IMR-90 (cell line): ENCODE measurements around the gene RPL41. TPM values are rescaled to one million over a fixed set of nuclear protein-coding genes. Genes with fewer than 3 reads are reported as not detected.
"Not testable (repeated sequence)": the region's sequence is repeated elsewhere in the genome, so short reads cannot be mapped to it uniquely, and the experiment has no call there.

ENCODE experiments used
- ATAC-seq: fragments of 200-7000 bp; cut with Tn5 transposase; 2 replicates; pipeline ENCODE4 v1.9.1; 2020; ENCODE audit warnings: low read depth, mild to moderate bottlenecking, moderate library complexity
- BruUV-seq: library from RNA; stranded (reverse); fragments of 400-500 nt; replicated peaks from 2 replicates; lab custom pipeline; 2021; lab: Mats Ljungman, UMichigan
- CTCF ChIA-PET: fragments of 300-600 bp; formaldehyde crosslinking; extraction: SDS; loops from one replicate; lab custom pipeline; 2021; ENCODE audit warnings: antibody characterized with exemption; lab: Yijun Ruan, JAX
- POLR2A ChIA-PET: fragments of 300-600 bp; sonication (Branson Sonifier 250); formaldehyde crosslinking; loops from one replicate; lab custom pipeline; 2022; ENCODE audit warnings: antibody characterized with exemption; ENCODE audit not compliant: unreplicated experiment; lab: Charles Lee
- DNase-seq: peaks from one replicate; pipeline ENCODE4 v3.0.0; 2013
- H2AFZ ChIP-seq: replicated peaks from 2 replicates; pipeline ENCODE3; 2013; ENCODE audit warnings: low read length, mild to moderate bottlenecking; ENCODE audit not compliant: poor library complexity
- H2AK5ac ChIP-seq: 2 replicates; pipeline ENCODE4 v1.6.1; 2013; ENCODE audit warnings: low read depth, low read length, inconsistent platforms
- H2AK9ac ChIP-seq: replicated peaks from 2 replicates; pipeline ENCODE3; 2013; ENCODE audit warnings: mild to moderate bottlenecking, low read depth, low read length, moderate library complexity; ENCODE audit not compliant: poor library complexity
- H2BK120ac ChIP-seq: 2 replicates; pipeline ENCODE4 v1.6.1; 2013; ENCODE audit warnings: low read depth, low read length, inconsistent platforms
- H2BK15ac ChIP-seq: 3 replicates; pipeline ENCODE4 v1.6.1; 2013; ENCODE audit warnings: low read depth, low read length, inconsistent platforms
- H2BK20ac ChIP-seq: 2 replicates; pipeline ENCODE4 v1.6.1; 2013; ENCODE audit warnings: low read depth, mild to moderate bottlenecking, inconsistent platforms, low read length, moderate library complexity
- H2BK5ac ChIP-seq: 2 replicates; pipeline ENCODE4 v1.6.1; 2013; ENCODE audit warnings: mild to moderate bottlenecking, low read depth, low read length, inconsistent platforms; ENCODE audit not compliant: poor library complexity, severe bottlenecking
- H3K14ac ChIP-seq: replicated peaks from 2 replicates; pipeline ENCODE4 v1.6.1; 2013; ENCODE audit warnings: low read depth, low read length, inconsistent platforms
- H3K18ac ChIP-seq: 2 replicates; pipeline ENCODE4 v1.6.1; 2013; ENCODE audit warnings: low read depth, low read length, control low read depth
- H3K23ac ChIP-seq: 2 replicates; pipeline ENCODE4 v1.6.1; 2013; ENCODE audit warnings: low read depth, low read length, inconsistent platforms
- H3K27ac ChIP-seq: 2 replicates; pipeline ENCODE4 v1.5.1; 2013; ENCODE audit warnings: mild to moderate bottlenecking, control low read depth, low read length; ENCODE audit not compliant: insufficient read depth
- H3K27me3 ChIP-seq: 2 replicates; pipeline ENCODE4 v1.6.1; 2013; ENCODE audit warnings: low read length; ENCODE audit not compliant: control insufficient read depth, insufficient read depth
- H3K36me3 ChIP-seq: 2 replicates; pipeline ENCODE4 v1.6.1; 2013; ENCODE audit warnings: low read length, mixed read lengths; ENCODE audit not compliant: control insufficient read depth, insufficient read depth
- H3K4ac ChIP-seq: 2 replicates; pipeline ENCODE4 v1.6.1; 2013; ENCODE audit warnings: low read depth, low read length, inconsistent platforms
- H3K4me1 ChIP-seq: 2 replicates; pipeline ENCODE4 v1.6.1; 2013; ENCODE audit warnings: low read length, mixed read lengths; ENCODE audit not compliant: control insufficient read depth, insufficient read depth
- H3K4me2 ChIP-seq: 2 replicates; pipeline ENCODE4 v1.6.1; 2013; ENCODE audit warnings: low read depth, mild to moderate bottlenecking, control low read depth, low read length, moderate library complexity
- H3K4me3 ChIP-seq: 2 replicates; pipeline ENCODE4 v1.5.1; 2013; ENCODE audit warnings: low read depth, mild to moderate bottlenecking, control low read depth, low read length, moderate library complexity; ENCODE audit not compliant: insufficient read depth
- H3K56ac ChIP-seq: 2 replicates; pipeline ENCODE4 v1.6.1; 2013; ENCODE audit warnings: low read length, inconsistent platforms; ENCODE audit not compliant: insufficient read depth; ENCODE audit errors: extremely low read depth
- H3K79me1 ChIP-seq, 2 experiments: 2 replicates each; pipeline ENCODE4 v1.6.1; 2013; ENCODE audit warnings: low read length in 2 of 2, inconsistent platforms in 1 of 2, low read depth in 1 of 2
- H3K9ac ChIP-seq: 2 replicates; pipeline ENCODE4 v1.6.1; 2013; ENCODE audit warnings: low read depth, low read length, control low read depth
- H3K9me1 ChIP-seq: 2 replicates; pipeline ENCODE4 v1.6.1; 2013; ENCODE audit warnings: low read length, inconsistent platforms; ENCODE audit not compliant: insufficient read depth
- H3K9me3 ChIP-seq: 2 replicates; pipeline ENCODE4 v1.6.1; 2013; ENCODE audit warnings: low read length; ENCODE audit not compliant: control insufficient read depth, insufficient read depth
- H4K20me1 ChIP-seq: 2 replicates; pipeline ENCODE4 v1.6.1; 2013; ENCODE audit warnings: low read length, inconsistent platforms; ENCODE audit not compliant: insufficient read depth
- H4K5ac ChIP-seq: 2 replicates; pipeline ENCODE4 v1.6.1; 2013; ENCODE audit warnings: mild to moderate bottlenecking, low read depth, low read length, control low read depth
- H4K8ac ChIP-seq, 2 experiments: 2 replicates each; pipeline ENCODE4 v1.6.1; 2013; ENCODE audit warnings: low read depth in 2 of 2, low read length in 2 of 2, control low read depth in 1 of 2, inconsistent platforms in 1 of 2
- H4K91ac ChIP-seq: 2 replicates; pipeline ENCODE4 v1.6.1; 2013; ENCODE audit warnings: low read depth, low read length, inconsistent platforms; ENCODE audit not compliant: insufficient read depth
- WGBS, 2 experiments: methylation state at CpG; one replicate each; pipeline versions ENCODE4 v1.1.5 to v1.1.7; 2013; ENCODE audit warnings: missing lambda C conversion rate in 2 of 2; ENCODE audit not compliant: insufficient read length in 1 of 2; ENCODE audit errors: extremely low coverage in 2 of 2; 5-methylcytosine and 5-hydroxymethylcytosine counted together
- dilution Hi-C: fragments of 300-500 bp; cut with HindIII; formaldehyde crosslinking; loops from one replicate; pipeline ENCODE4 v1.14.3; 2018; ENCODE audit warnings: low sequenced_read_pairs; ENCODE audit not compliant: unreplicated experiment
- in situ Hi-C: fragments of 300-500 bp; cut with MboI; formaldehyde crosslinking; loops from 3 replicates; pipeline ENCODE4 v1.14.3; 2019; ENCODE audit warnings: low sequenced_read_pairs, inconsistent platforms, mixed read lengths
- intact Hi-C: fragments of 100-400 bp; cut with micrococcal nuclease; formaldehyde crosslinking; loops from 2 replicates; pipeline ENCODE4 v1.10.0; 2022
- polyA plus RNA-seq, 3 experiments: library from polyadenylated mRNA; depleted of rRNA; stranded (reverse); fragments of >200 nt; gene quantifications; 2 replicates each; pipeline ENCODE4 v1.2.3, GENCODE V29; 2012; ENCODE audit warnings: low replicate concordance in 1 of 3
- total RNA-seq: library from RNA; depleted of rRNA; stranded (reverse); fragments of >200 nt; gene quantifications from 2 replicates; pipeline ENCODE4 v1.2.3, GENCODE V29; 2012

RPL41 gene
- total and polyA plus RNA-seq, 2 of the 4 experiments (the other 2 are of a cell fraction) = 1,119 to 9,394 TPM

DNA sequence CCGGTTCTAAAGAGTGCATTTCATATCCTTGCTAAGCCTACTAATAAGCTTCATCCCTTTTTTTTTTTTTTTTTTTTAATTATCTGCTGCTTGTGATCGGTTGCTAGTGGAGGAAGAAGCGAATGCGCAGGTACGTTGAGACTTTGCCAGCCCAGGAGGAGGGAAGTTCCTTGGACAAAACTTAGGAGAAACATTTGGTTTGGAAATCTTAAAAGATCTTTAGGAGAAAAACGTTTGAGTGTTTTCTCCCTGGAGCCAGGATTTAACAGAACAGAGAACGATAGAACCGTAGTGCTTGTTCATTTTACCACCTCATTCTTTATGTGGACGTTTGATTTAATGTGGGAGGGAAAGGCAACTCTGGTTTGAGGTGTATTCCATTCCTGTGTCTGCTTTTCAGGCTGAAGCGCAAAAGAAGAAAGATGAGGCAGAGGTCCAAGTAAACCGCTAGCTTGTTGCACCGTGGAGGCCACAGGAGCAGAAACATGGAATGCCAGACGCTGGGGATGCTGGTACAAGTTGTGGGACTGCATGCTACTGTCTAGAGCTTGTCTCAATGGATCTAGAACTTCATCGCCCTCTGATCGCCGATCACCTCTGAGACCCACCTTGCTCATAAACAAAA lies 761 bp downstream of the RPL41 start:
- peak overlapping the region; percentile 67 for H3K4me2 ChIP-seq
- H2AK5ac ChIP-seq = peak overlapping the region; percentile 86; the same call in 1 of the 2 replicates
- H2BK20ac ChIP-seq, dilution Hi-C loops, H3K9me3 ChIP-seq, H2AFZ ChIP-seq, ATAC-seq, in situ Hi-C loops, intact Hi-C loops, H3K9me1 ChIP-seq, H3K27me3 ChIP-seq, H3K4me1 ChIP-seq, BruUV-seq, H2BK15ac ChIP-seq, DNase-seq, H4K20me1 ChIP-seq: not testable (repeated sequence)
- H3K14ac ChIP-seq = peak overlapping the region; percentile 100
- H3K9ac ChIP-seq = peak overlapping the region; percentile 99
- H3K18ac ChIP-seq = peak overlapping the region; percentile 40; the same call in 1 of the 2 replicates
- no CpG with 5 or more reads among the region's 16 CpGs for WGBS, 2 experiments
- peaks cover 22% of the 10 kb centered on the region for H3K36me3 ChIP-seq
- H2BK120ac ChIP-seq = peak overlapping the region; percentile 49; the same call in 1 of the 2 replicates
- peak overlapping the region; percentile 15 for H2AK9ac ChIP-seq
- POLR2A ChIA-PET = interaction anchor here (0.9 to 1.3 kb wide), 4 partner anchors 10 to 64 kb away, joined by 3 to 14 read pairs (median 6); partner anchors contain the start of genes ESYT1 and PA2G4
- CTCF ChIA-PET = interaction anchor here (1.6 to 3.9 kb wide), 3 partner anchors 9 to 72 kb away, joined by 4 to 27 read pairs (median 4); partner anchors contain the start of gene SMARCC2
- H3K23ac ChIP-seq = peak overlapping the region; percentile 99
- H3K27ac ChIP-seq = peak overlapping the region; percentile 95
- H3K4ac ChIP-seq = peak overlapping the region; percentile 99
- peaks cover 7 to 50% of the 10 kb centered on the region in 2 experiments; a peak in 3 of 4 replicates for H3K79me1 ChIP-seq
- H3K4me3 ChIP-seq = peak overlapping the region; percentile 85
- peak overlapping the region; percentile 94 for H2BK5ac ChIP-seq
- peak overlapping the region; percentile 77 for H4K5ac ChIP-seq
- peak overlapping the region; percentile 96 for H4K91ac ChIP-seq
- peak overlapping the region; percentile 98 for H3K56ac ChIP-seq
- peak overlapping the region; percentile 86 to 97 for H4K8ac ChIP-seq
